Heart right ventricle (tissue), 16 donors: ENCODE results near the gene SNTA1. TPM values are rescaled to one million over a fixed set of nuclear protein-coding genes. Genes with fewer than 3 reads are reported as not detected.

ENCODE experiments used
- ATAC-seq, 8 donors: fragments of 200-7000 bp; cut with Tn5 transposase; one replicate each; pipeline ENCODE4 v1.9.1; 2020; ENCODE audit warnings: mild to moderate bottlenecking in 8 of 8, moderate library complexity in 8 of 8, moderate number of reproducible peaks in 1 of 8
- DNase-seq, 2 donors: peaks; one replicate each; pipeline ENCODE4 v3.0.0-alpha.2; 2020
- H3K27ac ChIP-seq, 10 donors: fragments of 200-600 bp; sonication (generic) in 2 of 10; one replicate each; pipeline versions ENCODE4 v1.5.0 to v1.8.0; 2020 to 2022; ENCODE audit warnings: mild to moderate bottlenecking in 3 of 10
- H3K27me3 ChIP-seq, 7 donors: fragments of 200-600 bp; one replicate each; pipeline ENCODE4 v1.8.0; 2021 to 2022; ENCODE audit warnings: mild to moderate bottlenecking in 2 of 7
- H3K36me3 ChIP-seq, 9 donors: fragments of 200-600 bp; sonication (generic) in 1 of 9; one replicate each; pipeline versions ENCODE4 v1.5.0 to v1.8.0; 2020 to 2022; ENCODE audit warnings: mild to moderate bottlenecking in 2 of 9
- H3K4me1 ChIP-seq, 9 donors: fragments of 200-600 bp; sonication (generic) in 1 of 9; one replicate each; pipeline versions ENCODE4 v1.5.0 to v1.8.0; 2020 to 2022; ENCODE audit warnings: mild to moderate bottlenecking in 4 of 9
- H3K4me3 ChIP-seq, 10 donors: fragments of 200-600 bp; sonication (generic) in 2 of 10; one replicate each; pipeline versions ENCODE4 v1.5.0 to v1.8.0; 2020 to 2022; ENCODE audit warnings: mild to moderate bottlenecking in 7 of 10, moderate library complexity in 2 of 10
- H3K9me3 ChIP-seq, 11 donors: fragments of 200-600 bp in 10 of 11; sonication (generic) in 2 of 11; one replicate each; pipeline versions ENCODE4 v1.5.0 to v1.8.0; 2013 to 2022; ENCODE audit warnings: mild to moderate bottlenecking in 2 of 11, control low read depth in 1 of 11, moderate library complexity in 1 of 11
- CTCF ChIP-seq, 9 donors: fragments of 200-600 bp; sonication (generic) in 2 of 9; IDR thresholded peaks; one replicate each; pipeline versions ENCODE4 v1.5.0 to v1.8.0; 2021 to 2022; ENCODE audit warnings: antibody characterized with exemption in 9 of 9, mild to moderate bottlenecking in 5 of 9, moderate library complexity in 1 of 9
- WGBS, 2 donors: extraction: QIAGEN DNeasy Blood & Tissue Kit; methylation state at CpG; one replicate each; pipeline ENCODE4 v1.1.7; 2013; ENCODE audit warnings: inconsistent platforms in 1 of 2; 5-methylcytosine and 5-hydroxymethylcytosine counted together
- intact Hi-C, 10 donors: fragments of 100-400 bp; cut with DNase I; formaldehyde crosslinking; loops; one replicate each; pipeline versions ENCODE4 v1.11.1 to v1.14.2; 2022
- polyA plus RNA-seq, 2 donors: library from polyadenylated mRNA; stranded (reverse); fragments of 200-250 nt; gene quantifications; one replicate each; pipeline ENCODE4 v1.2.3, GENCODE V29; 2013
- total RNA-seq, 10 donors: library from RNA; stranded (reverse); fragmentation: NEBNext Ultra II Directional in 3 of 10; extraction: Animal tissue kit (Norgen Biotek cat#: 25700) in 3 of 10; gene quantifications; one replicate each; pipeline versions ENCODE4 v1.2.1 to v1.2.4, GENCODE V29; 2021 to 2023
- donor health status: Arrhythmogenic right ventricular cardiomyopathy.
- donor health status: ischemic (EF 13 %, LVEDD 7.1; RV severe dilation, severe dysfunction).
- donor health status: healthy with polysubstance abuse.
- donor health status: DM: no; HTN: yes; CAD: no.
- donor health status: DM: no; HTN: no; CAD: no.
- donor health status: ischemic (EF 25% LVEDD 6.9; RV normal size, moderate dysfunction).
- donor health status: ischemic (EF 25% LVEDD 5.7; RV mildly dilated, moderate dysfunction).
- donor health status: healthy.
- donor health status: DM: yes; HTN: yes; CAD: no.
- donor health status: Ischemic cardiomyopathy.
- donor health status: ischemic (EF 35%, LVEDD 5.7; RV mildly dilated, moderate dysfunction).
- donor health status: nonischemic (EF 11% LVEDD 7.7; RV severe dilation, severe dysfunction).
- donor health status: DM: yes; HTN: yes; CAD: no.
- donor health status: PGD.
- donor health status: ischemic (EF 29% LVEDD 5.4; RV normal size, mild dysfunction).
- donor health status: nonischemic (EF 23%, LVEDD 6.1; RV moderate dilation, normal function).

SNTA1 gene
- total and polyA plus RNA-seq, 12 donors: 83.7 to 219 (median 150) TPM

GRCh38 chr20:33450867-33451266 lies 7.3 kb upstream of the SNTA1 start:
- ATAC-seq (no peak), DNase-seq (no peak)
- no peak overlapping the region for H3K4me3 ChIP-seq
- H3K4me1 ChIP-seq: no peaks in the 10 kb centered on the region
- H3K27me3 ChIP-seq: no peaks in the 10 kb centered on the region
- intact Hi-C loops: loop anchor here in 1 of 10 donors (10.0 kb wide), 1 partner anchor 204 kb away; no protein-coding TSS in a partner anchor
- no peaks in the 10 kb centered on the region for H3K36me3 ChIP-seq
- WGBS, 2 donors: 66 to 77% methylated on average over 4 of the region's 4 CpGs
- peaks cover 0 to 3% (median 0%) of the 10 kb centered on the region in 11 donors for H3K9me3 ChIP-seq
- TF ChIP-seq CTCF (IDR thresholded peaks at IDR 0.05): no peak
- no peak overlapping the region for H3K27ac ChIP-seq

DNA sequence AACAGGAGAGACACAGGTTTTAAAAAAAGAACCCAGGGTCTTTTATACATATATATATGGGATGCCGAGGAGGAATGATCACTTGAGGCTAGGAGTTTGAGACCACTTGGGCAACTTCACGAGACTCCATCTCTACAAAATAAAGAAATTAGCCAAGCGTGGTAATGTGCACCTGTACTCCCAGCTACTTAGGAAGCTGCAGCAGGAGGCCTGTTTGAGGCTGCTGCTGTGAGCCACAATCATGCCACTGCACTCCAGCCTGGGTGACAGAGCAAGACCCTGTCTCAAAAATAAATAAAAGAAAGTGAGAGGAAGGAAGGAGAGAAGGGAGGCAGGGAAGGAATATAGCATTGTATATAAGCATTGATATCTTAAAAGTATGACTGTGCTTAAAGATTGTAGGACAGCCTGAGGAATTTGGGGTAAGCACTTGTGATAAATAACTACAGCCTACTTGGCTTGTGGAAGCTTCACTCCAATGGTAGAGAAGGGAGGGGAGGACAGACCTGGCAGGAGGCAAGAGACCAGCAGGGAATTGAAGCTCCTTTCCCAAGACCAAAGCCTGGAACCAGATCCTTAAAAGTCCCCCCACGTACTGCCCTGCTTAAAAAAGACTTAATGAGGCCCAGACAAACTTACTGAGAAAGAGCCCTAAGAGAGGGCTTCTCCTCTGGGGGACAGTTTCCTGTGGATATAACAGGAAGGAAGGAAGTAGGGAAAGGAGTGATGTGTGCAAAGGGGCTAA lies 2.5 kb upstream of the SNTA1 start:
- Histone ChIP-seq H3K9me3 (peaks cover 0 to 3% (median 0%) of the 10 kb centered on the region in 11 donors), H3K4me1 (peaks cover 0 to 30% (median 13%) of the 10 kb centered on the region in 9 donors), H3K27me3 (peaks cover 0 to 5% (median 0%) of the 10 kb centered on the region in 7 donors), H3K4me3 (no peak overlapping the region), H3K36me3 (no peaks in the 10 kb centered on the region), H3K27ac (no peak overlapping the region)
- 86 to 89% methylated on average over 4 of the region's 4 CpGs for whole genome bisulfite sequencing, 2 donors
- intact Hi-C loops: loop anchor here in 1 of 10 donors (2.0 kb wide), 1 partner anchor 51 kb away; no protein-coding TSS in a partner anchor
- DNase-seq (no peak), ATAC-seq (no peak)
- TF ChIP-seq CTCF (IDR thresholded peaks at IDR 0.05): no peak

- peak in 7 of 9 donors; percentile 26 to 55 (median 43) for TF ChIP-seq CTCF (IDR thresholded peaks at IDR 0.05)
- peaks cover 0 to 40% (median 13%) of the 10 kb centered on the region in 9 donors for H3K4me1 ChIP-seq
- H3K27ac ChIP-seq: peak overlapping the region in 7 of 10 donors; percentile 78 to 93 (median 90)
- H3K27me3 ChIP-seq: peaks cover 0 to 5% (median 0%) of the 10 kb centered on the region in 7 donors
- peak overlapping the region in 6 of 10 donors; percentile 55 to 81 (median 73) for H3K4me3 ChIP-seq
- peaks cover 0 to 3% (median 0%) of the 10 kb centered on the region in 11 donors for H3K9me3 ChIP-seq
- intact Hi-C loops: loop anchor here in 2 of 10 donors (1.0 to 5.0 kb wide), 3 partner anchors 29 to 50 kb away; partner anchors contain the start of gene CDK5RAP1 (in 1 of the 2)
- peak in 4 of 8 donors; percentile 26 to 48 (median 32) for ATAC-seq
- DNase-seq: peak in 1 of 2 donors; percentile 23
- no peaks in the 10 kb centered on the region for H3K36me3 ChIP-seq
- WGBS, 2 donors: 54 to 56% methylated on average over 4 of the region's 4 CpGs
Measured at GRCh38 chr20:33444797-33445560, 1.4 kb upstream of the SNTA1 start.

DNA sequence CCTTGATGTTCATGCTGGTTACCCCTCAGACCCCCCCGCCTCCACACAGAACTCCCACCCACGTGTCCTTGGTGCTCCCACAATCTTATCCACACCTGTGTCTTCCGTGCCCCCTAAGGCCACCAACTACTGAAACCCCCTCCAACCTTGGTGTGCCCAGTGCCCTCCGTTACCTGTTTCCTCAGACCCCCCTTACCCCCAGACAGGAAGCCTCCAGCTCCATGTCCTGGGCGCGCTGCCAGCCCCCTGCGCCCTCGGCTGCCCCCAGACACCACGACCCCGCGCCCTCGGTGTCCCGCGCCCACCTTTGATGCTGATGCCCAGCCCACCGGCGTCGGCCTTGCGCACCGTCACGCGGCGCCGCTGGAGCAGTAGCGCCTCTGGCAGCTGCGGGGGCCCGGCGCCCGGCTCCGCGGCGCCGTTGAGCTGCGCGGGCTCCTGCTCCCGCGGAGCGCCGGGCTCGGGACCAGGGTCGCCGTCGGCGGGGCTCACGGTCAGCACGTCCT lies 504 bp downstream of the SNTA1 start:
- Histone ChIP-seq H3K4me3 (peak overlapping the region; percentile 37 to 81 (median 70)), H3K27me3 (peaks cover 0 to 5% (median 0%) of the 10 kb centered on the region in 7 donors), H3K36me3 (peaks cover 0 to 6% (median 0%) of the 10 kb centered on the region in 9 donors), H3K9me3 (no peaks in the 10 kb centered on the region), H3K4me1 (peaks cover 0 to 58% (median 19%) of the 10 kb centered on the region in 9 donors), H3K27ac (peak overlapping the region; percentile 78 to 93 (median 88))
- intact Hi-C loops: loop anchor here in 3 of 10 donors (1.0 to 5.0 kb wide), 3 partner anchors 24 to 41 kb away; partner anchors contain the start of gene CDK5RAP1 (in 1 of the 3)
- no peak for TF ChIP-seq CTCF (IDR thresholded peaks at IDR 0.05)
- 2% methylated on average over 43 to 45 of the region's 45 CpGs for WGBS, 2 donors
- peak in 1 of 2 donors; percentile 58 for DNase-seq
- peak in 3 of 8 donors; percentile 1 to 12 (median 10) for ATAC-seq
